GM12891 (cell line): ENCODE results near the gene F8.

Experiments
- POLR2A ChIP-seq: IDR thresholded peaks from 2 replicates; pipeline ENCODE4 v1.6.1; 2011; ENCODE audit warnings: low read depth, low read length, control low read depth
- POLR2AphosphoS5 ChIP-seq: IDR thresholded peaks from 2 replicates; pipeline ENCODE4 v1.6.1; 2011; ENCODE audit warnings: low read depth, low read length, control low read depth
- TAF1 ChIP-seq: IDR thresholded peaks from 2 replicates; pipeline ENCODE4 v1.6.1; 2011; ENCODE audit warnings: low read depth, low read length, control low read depth

DNA sequence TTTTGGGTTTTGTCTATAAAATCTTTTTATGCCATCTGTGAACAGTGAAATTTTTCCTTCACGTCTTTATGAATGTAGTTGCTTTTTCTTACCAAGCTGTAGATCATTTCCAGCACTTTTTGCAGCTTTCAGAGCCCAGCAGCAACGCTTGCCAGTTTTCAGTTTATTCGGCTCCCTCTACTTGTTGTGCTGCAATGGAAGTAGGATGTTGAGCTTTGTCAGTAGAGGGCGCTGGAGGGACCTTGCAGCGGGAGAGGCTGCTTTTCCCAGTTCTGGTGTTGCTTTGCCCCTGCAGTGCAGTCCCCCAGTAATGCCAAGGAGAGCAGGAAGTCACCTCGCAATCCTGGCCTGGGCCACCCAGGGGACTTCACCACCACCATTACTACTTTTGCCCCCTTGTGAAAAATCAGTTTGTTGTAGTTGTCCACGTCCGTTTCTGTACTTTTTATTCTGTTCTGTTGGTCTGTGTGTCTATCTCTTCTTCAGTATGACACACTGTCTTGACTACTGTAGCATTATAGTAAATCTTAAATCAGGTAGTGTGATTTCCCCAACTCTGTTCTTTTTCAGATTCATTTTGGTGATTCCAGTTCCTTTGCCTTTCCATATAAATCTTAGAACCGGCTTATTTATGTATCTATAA, 26.6 kb upstream of the F8 start:
- TF ChIP-seq POLR2A = no peak
- no peak for TF ChIP-seq TAF1
- no peak for TF ChIP-seq POLR2AphosphoS5
